SK-N-SH treated with all-trans-retinoic acid at 6 μM for 48 hours (cell line): Measurements from ENCODE around the gene ATP11A.
A peak's percentile ranks its signal among the peaks of the same experiment; 100 is the strongest.

Experiments used
- ATAC-seq: fragments of 200-7000 bp; cut with Tn5 transposase; 3 replicates; pipeline ENCODE4 v1.9.1; 2020; ENCODE audit warnings: mild to moderate bottlenecking, moderate library complexity
- BACH2 ChIP-seq: fragments of 250-450 bp; sonication (Bioruptor Pico); IDR thresholded peaks from 2 replicates; pipeline ENCODE4 v1.9.0; 2021; ENCODE audit warnings: mild to moderate bottlenecking, borderline replicate concordance
- CREB5 ChIP-seq: fragments of 250-450 bp; sonication (Bioruptor Pico); IDR thresholded peaks from 2 replicates; pipeline ENCODE4 v1.5.1; 2020; ENCODE audit warnings: low read depth, mild to moderate bottlenecking, moderate library complexity
- CSDC2 ChIP-seq: fragments of 250-450 bp; sonication (Bioruptor Pico); IDR thresholded peaks from 2 replicates; pipeline ENCODE4 v1.5.0; 2020; ENCODE audit warnings: mild to moderate bottlenecking, moderate library complexity
- ESRRG ChIP-seq: fragments of 250-450 bp; sonication (Bioruptor Pico); IDR thresholded peaks from 2 replicates; pipeline ENCODE4 v1.6.1; 2021; ENCODE audit warnings: mild to moderate bottlenecking
- GLIS3 ChIP-seq: fragments of 250-450 bp; sonication (Bioruptor Pico); IDR thresholded peaks from 2 replicates; pipeline ENCODE4 v1.5.0; 2020; ENCODE audit warnings: mild to moderate bottlenecking, moderate library complexity
- OSR1 ChIP-seq: fragments of 250-450 bp; sonication (Bioruptor Pico); IDR thresholded peaks from 2 replicates; pipeline ENCODE4 v1.8.0; 2022; ENCODE audit warnings: moderate library complexity, mild to moderate bottlenecking, inconsistent platforms
- PPARA ChIP-seq: fragments of 250-450 bp; sonication (Bioruptor Pico); IDR thresholded peaks from 2 replicates; pipeline ENCODE4 v1.5.0; 2020; ENCODE audit warnings: mild to moderate bottlenecking, borderline replicate concordance
- RARB ChIP-seq: fragments of 250-450 bp; sonication (Bioruptor Pico); IDR thresholded peaks from 2 replicates; pipeline ENCODE4 v1.8.0; 2021; ENCODE audit warnings: mild to moderate bottlenecking, moderate library complexity
- TCF4 ChIP-seq: fragments of 250-450 bp; sonication (Bioruptor Pico); IDR thresholded peaks from 2 replicates; pipeline ENCODE4 v1.8.0; 2021; ENCODE audit warnings: mild to moderate bottlenecking, moderate library complexity, borderline replicate concordance
- TOX ChIP-seq: fragments of 250-450 bp; sonication (Bioruptor Pico); IDR thresholded peaks from 2 replicates; pipeline ENCODE4 v1.8.0; 2021; ENCODE audit warnings: mild to moderate bottlenecking, moderate library complexity, borderline replicate concordance
- ZC3H10 ChIP-seq: fragments of 250-450 bp; sonication (Bioruptor Pico); IDR thresholded peaks from 2 replicates; pipeline ENCODE4 v1.5.1; 2021; ENCODE audit warnings: mild to moderate bottlenecking, moderate library complexity
- ZFP3 ChIP-seq: fragments of 250-450 bp; sonication (Bioruptor Pico); IDR thresholded peaks from 2 replicates; pipeline ENCODE4 v1.5.0; 2020; ENCODE audit warnings: mild to moderate bottlenecking, moderate library complexity
- ZFP30 ChIP-seq: fragments of 450-650 bp; formaldehyde crosslinking; IDR thresholded peaks from 2 replicates; pipeline ENCODE4 v1.5.0; 2022; ENCODE audit warnings: mild to moderate bottlenecking, moderate library complexity
- ZNF565 ChIP-seq: fragments of 450-650 bp; formaldehyde crosslinking; conservative IDR thresholded peaks from 2 replicates; pipeline ENCODE4 v1.5.0; 2020; ENCODE audit warnings: low read depth, mild to moderate bottlenecking, moderate library complexity
- ZNF70 ChIP-seq: fragments of 450-650 bp; formaldehyde crosslinking; IDR thresholded peaks from 2 replicates; pipeline ENCODE4 v1.5.0; 2020; ENCODE audit warnings: mild to moderate bottlenecking, moderate library complexity
- TF ChIP-seq, protein P1 (sequence below): fragments of 250-450 bp; sonication (Bioruptor Pico); IDR thresholded peaks from 2 replicates; pipeline ENCODE4 v1.5.0; 2020; ENCODE audit warnings: mild to moderate bottlenecking, moderate library complexity
- TF ChIP-seq, protein P2 (sequence below): fragments of 250-450 bp; sonication (Bioruptor Pico); IDR thresholded peaks from 2 replicates; pipeline ENCODE4 v1.5.1; 2021; ENCODE audit warnings: mild to moderate bottlenecking, moderate library complexity
- TF ChIP-seq, protein P3 (sequence below): fragments of 250-450 bp; sonication (Bioruptor Pico); IDR thresholded peaks from 2 replicates; pipeline ENCODE4 v1.8.0; 2020; ENCODE audit warnings: mild to moderate bottlenecking, moderate library complexity, borderline replicate concordance
- TF ChIP-seq, protein P4 (sequence below): fragments of 250-450 bp; sonication (Bioruptor Pico); IDR thresholded peaks from 2 replicates; pipeline ENCODE4 v1.8.0; 2021; ENCODE audit warnings: low read depth, mild to moderate bottlenecking, moderate library complexity, borderline replicate concordance

The ATP11A gene

GRCh38 chr13:112709825-112710783, 20.3 kb downstream of the ATP11A start:
- no peak for TF ChIP-seq ZNF70 (CRISPR knock-in tag)
- no peak for TF ChIP-seq RARB (CRISPR knock-in tag)
- no peak for TF ChIP-seq OSR1 (CRISPR knock-in tag)
- TF ChIP-seq TOX, result no peak
- TF ChIP-seq ZNF565, result no peak
- TF ChIP-seq CREB5, result no peak
- TF ChIP-seq ZC3H10 (CRISPR knock-in tag), result no peak
- TF ChIP-seq, protein P1, sequence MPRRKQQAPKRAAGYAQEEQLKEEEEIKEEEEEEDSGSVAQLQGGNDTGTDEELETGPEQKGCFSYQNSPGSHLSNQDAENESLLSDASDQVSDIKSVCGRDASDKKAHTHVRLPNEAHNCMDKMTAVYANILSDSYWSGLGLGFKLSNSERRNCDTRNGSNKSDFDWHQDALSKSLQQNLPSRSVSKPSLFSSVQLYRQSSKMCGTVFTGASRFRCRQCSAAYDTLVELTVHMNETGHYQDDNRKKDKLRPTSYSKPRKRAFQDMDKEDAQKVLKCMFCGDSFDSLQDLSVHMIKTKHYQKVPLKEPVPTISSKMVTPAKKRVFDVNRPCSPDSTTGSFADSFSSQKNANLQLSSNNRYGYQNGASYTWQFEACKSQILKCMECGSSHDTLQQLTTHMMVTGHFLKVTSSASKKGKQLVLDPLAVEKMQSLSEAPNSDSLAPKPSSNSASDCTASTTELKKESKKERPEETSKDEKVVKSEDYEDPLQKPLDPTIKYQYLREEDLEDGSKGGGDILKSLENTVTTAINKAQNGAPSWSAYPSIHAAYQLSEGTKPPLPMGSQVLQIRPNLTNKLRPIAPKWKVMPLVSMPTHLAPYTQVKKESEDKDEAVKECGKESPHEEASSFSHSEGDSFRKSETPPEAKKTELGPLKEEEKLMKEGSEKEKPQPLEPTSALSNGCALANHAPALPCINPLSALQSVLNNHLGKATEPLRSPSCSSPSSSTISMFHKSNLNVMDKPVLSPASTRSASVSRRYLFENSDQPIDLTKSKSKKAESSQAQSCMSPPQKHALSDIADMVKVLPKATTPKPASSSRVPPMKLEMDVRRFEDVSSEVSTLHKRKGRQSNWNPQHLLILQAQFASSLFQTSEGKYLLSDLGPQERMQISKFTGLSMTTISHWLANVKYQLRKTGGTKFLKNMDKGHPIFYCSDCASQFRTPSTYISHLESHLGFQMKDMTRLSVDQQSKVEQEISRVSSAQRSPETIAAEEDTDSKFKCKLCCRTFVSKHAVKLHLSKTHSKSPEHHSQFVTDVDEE (CRISPR knock-in tag), result no peak
- TF ChIP-seq, protein P2, sequence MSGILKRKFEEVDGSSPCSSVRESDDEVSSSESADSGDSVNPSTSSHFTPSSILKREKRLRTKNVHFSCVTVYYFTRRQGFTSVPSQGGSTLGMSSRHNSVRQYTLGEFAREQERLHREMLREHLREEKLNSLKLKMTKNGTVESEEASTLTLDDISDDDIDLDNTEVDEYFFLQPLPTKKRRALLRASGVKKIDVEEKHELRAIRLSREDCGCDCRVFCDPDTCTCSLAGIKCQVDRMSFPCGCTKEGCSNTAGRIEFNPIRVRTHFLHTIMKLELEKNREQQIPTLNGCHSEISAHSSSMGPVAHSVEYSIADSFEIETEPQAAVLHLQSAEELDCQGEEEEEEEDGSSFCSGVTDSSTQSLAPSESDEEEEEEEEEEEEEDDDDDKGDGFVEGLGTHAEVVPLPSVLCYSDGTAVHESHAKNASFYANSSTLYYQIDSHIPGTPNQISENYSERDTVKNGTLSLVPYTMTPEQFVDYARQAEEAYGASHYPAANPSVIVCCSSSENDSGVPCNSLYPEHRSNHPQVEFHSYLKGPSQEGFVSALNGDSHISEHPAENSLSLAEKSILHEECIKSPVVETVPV (CRISPR knock-in tag), result no peak
- no peak for ATAC-seq

DNA sequence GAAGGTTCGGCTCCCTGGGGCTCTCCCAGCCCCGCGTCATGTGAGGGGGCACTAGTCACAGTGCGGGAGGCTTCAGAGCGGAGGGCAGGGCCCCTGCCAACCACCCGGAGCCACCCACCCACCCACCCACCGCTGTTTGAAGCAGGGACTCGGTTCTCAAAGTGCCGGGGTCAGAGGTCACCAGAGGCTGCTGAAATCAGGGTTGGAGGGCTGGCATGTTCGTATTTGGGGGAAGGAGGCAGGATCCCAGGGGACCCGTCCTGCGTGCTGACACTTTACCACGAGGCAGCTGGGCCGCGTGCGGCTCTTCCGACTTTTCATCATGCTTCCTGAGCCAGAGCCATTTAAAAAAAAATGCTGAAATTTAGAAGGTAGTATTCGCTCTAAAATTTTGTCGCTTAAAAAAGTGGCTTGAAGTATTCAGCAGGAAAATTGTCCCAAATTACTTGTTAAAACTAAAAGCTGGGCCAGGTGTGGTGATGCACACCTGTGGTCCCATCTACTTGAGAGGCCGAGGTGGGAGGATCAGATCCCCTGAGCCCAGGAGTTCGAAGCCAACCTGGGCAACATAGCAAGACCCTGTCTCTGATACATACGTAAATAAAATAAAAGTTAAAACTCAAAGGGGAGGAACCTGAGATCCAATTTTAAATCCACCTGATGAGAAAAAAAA, 21.2 kb downstream of the ATP11A start:
- no peak for ATAC-seq
- TF ChIP-seq ZFP30 (CRISPR knock-in tag) (no peak), ESRRG (CRISPR knock-in tag) (no peak), TCF4 (no peak), PPARA (CRISPR knock-in tag) (no peak), CSDC2 (CRISPR knock-in tag) (no peak), ZNF70 (CRISPR knock-in tag) (no peak), ZC3H10 (CRISPR knock-in tag) (no peak)
- TF ChIP-seq, protein P3, sequence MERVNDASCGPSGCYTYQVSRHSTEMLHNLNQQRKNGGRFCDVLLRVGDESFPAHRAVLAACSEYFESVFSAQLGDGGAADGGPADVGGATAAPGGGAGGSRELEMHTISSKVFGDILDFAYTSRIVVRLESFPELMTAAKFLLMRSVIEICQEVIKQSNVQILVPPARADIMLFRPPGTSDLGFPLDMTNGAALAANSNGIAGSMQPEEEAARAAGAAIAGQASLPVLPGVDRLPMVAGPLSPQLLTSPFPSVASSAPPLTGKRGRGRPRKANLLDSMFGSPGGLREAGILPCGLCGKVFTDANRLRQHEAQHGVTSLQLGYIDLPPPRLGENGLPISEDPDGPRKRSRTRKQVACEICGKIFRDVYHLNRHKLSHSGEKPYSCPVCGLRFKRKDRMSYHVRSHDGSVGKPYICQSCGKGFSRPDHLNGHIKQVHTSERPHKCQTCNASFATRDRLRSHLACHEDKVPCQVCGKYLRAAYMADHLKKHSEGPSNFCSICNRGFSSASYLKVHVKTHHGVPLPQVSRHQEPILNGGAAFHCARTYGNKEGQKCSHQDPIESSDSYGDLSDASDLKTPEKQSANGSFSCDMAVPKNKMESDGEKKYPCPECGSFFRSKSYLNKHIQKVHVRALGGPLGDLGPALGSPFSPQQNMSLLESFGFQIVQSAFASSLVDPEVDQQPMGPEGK (CRISPR knock-in tag), result no peak
- TF ChIP-seq, protein P4, sequence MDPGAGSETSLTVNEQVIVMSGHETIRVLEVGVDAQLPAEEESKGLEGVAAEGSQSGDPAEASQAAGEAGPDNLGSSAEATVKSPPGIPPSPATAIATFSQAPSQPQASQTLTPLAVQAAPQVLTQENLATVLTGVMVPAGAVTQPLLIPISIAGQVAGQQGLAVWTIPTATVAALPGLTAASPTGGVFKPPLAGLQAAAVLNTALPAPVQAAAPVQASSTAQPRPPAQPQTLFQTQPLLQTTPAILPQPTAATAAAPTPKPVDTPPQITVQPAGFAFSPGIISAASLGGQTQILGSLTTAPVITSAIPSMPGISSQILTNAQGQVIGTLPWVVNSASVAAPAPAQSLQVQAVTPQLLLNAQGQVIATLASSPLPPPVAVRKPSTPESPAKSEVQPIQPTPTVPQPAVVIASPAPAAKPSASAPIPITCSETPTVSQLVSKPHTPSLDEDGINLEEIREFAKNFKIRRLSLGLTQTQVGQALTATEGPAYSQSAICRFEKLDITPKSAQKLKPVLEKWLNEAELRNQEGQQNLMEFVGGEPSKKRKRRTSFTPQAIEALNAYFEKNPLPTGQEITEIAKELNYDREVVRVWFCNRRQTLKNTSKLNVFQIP (CRISPR knock-in tag), result no peak

DNA sequence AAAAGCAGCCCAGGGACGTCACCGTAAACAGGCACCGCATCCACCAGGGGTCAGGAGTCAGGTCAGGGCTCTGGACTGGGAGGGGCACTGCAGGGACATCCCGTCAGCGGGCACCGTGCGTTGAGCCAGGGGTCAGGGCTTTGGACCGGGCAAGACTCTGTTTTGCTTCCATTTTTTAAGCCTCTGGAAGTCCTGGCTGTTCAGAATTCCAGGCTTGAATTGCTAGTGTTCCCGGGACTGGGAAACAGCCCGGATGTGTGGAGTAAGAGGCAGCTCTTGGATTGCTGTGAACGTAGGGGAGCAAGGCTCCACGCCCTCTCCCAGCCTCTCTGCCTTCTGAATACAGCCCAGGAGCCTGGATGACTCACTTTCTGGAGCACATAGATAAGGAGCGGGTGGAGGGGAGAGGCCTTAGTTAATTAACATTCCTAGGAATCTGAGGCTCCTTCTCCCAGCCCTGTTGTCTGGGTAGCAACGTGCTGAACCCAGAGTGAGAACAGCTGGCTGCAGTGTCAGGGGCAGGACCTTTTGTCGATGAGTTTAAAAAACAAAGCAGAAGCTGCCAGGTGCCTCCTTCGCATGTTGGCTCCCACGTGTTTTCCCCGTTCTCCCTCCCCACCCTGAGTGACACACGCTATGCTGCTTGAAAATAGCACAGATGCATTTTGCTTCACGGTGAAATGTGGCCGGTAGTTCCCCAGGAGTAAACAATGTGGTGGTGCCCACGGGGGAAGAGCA, 21.9 kb downstream of the ATP11A start:
- peak; percentile 99 for ATAC-seq
- TF ChIP-seq GLIS3 (CRISPR knock-in tag) (no peak), ZFP3 (CRISPR knock-in tag) (peak; percentile 73; the same call in 1 of the 2 replicates), ESRRG (CRISPR knock-in tag) (no peak), BACH2 (CRISPR knock-in tag) (no peak), TCF4 (no peak), CREB5 (no peak), CSDC2 (CRISPR knock-in tag) (no peak)
- TF ChIP-seq, protein P3 (CRISPR knock-in tag), result peak; percentile 70; the same call in 1 of the 2 replicates
